PC-3 (cell line): ENCODE results near the gene GPS1. TPM values are rescaled to one million over a fixed set of nuclear protein-coding genes. Genes with fewer than 3 reads are reported as not detected.

Source experiments
- ATAC-seq: fragments of 200-7000 bp; cut with Tn5 transposase; 2 replicates; pipeline ENCODE4 v1.9.1; 2020; ENCODE audit warnings: mild to moderate bottlenecking, moderate library complexity
- BruUV-seq: library from RNA; stranded (reverse); fragments of 400-500 nt; replicated peaks from 2 replicates; lab custom pipeline; 2021; lab: Mats Ljungman, UMichigan
- CTCF ChIA-PET: fragments of 300-600 bp; sonication (Branson Sonifier 250); formaldehyde crosslinking; loops from one replicate; lab custom pipeline; 2022; ENCODE audit warnings: antibody characterized with exemption; lab: Charles Lee
- POLR2A ChIA-PET: fragments of 300-600 bp; sonication (Branson Sonifier 250); formaldehyde crosslinking; loops from one replicate; lab custom pipeline; 2022; ENCODE audit warnings: antibody characterized with exemption; ENCODE audit not compliant: unreplicated experiment; lab: Charles Lee
- DNase-seq: peaks from one replicate; pipeline ENCODE4 v3.0.0-alpha.2; 2015
- H2AFZ ChIP-seq: fragments of 300-600 bp; sonication (generic); 2 replicates; pipeline ENCODE4 v1.6.0; 2016; ENCODE audit warnings: antibody characterized with exemption, low read length
- H3F3A ChIP-seq: fragments of 300-600 bp; sonication (generic); one replicate; pipeline ENCODE4 v1.6.0; 2017; ENCODE audit warnings: antibody characterized with exemption, low read length, control low read depth, mild to moderate bottlenecking; ENCODE audit not compliant: unreplicated experiment
- H3K27ac ChIP-seq: fragments of 300-600 bp; sonication (generic); 2 replicates; pipeline ENCODE4 v1.5.1; 2016; ENCODE audit warnings: mild to moderate bottlenecking, low read length
- H3K27me3 ChIP-seq: fragments of 300-600 bp; sonication (generic); 2 replicates; pipeline ENCODE4 v1.6.1; 2016; ENCODE audit warnings: low read length, mixed read lengths
- H3K36me3 ChIP-seq: fragments of 300-600 bp; sonication (generic); 2 replicates; pipeline ENCODE4 v1.6.1; 2016; ENCODE audit warnings: low read depth, mixed run types, low read length, mixed read lengths
- H3K4me1 ChIP-seq: fragments of 300-600 bp; sonication (generic); 2 replicates; pipeline ENCODE4 v1.5.1; 2016; ENCODE audit warnings: low read length; ENCODE audit not compliant: insufficient read depth
- H3K4me2 ChIP-seq: fragments of 300-600 bp; sonication (generic); 2 replicates; pipeline ENCODE4 v1.6.0; 2016; ENCODE audit warnings: low read length
- H3K4me3 ChIP-seq: fragments of 300-600 bp; sonication (generic); 2 replicates; pipeline ENCODE4 v1.5.1; 2016; ENCODE audit warnings: mild to moderate bottlenecking, low read length, mixed read lengths
- H3K79me2 ChIP-seq: fragments of 300-600 bp; sonication (generic); 2 replicates; pipeline ENCODE4 v1.6.1; 2017; ENCODE audit warnings: low read length, mixed read lengths
- H3K9ac ChIP-seq: fragments of 300-600 bp; sonication (generic); 2 replicates; pipeline ENCODE4 v1.6.0; 2016; ENCODE audit warnings: mild to moderate bottlenecking, low read length
- H3K9me2 ChIP-seq: fragments of 300-600 bp; sonication (generic); replicated peaks from 2 replicates; pipeline ENCODE4 v1.6.1; 2016; ENCODE audit warnings: mixed run types, low read length, mixed read lengths
- H3K9me3 ChIP-seq: fragments of 300-600 bp; sonication (generic); 2 replicates; pipeline ENCODE4 v1.6.1; 2016; ENCODE audit warnings: low read length, mixed read lengths
- H4K20me1 ChIP-seq: fragments of 300-600 bp; sonication (generic); 2 replicates; pipeline ENCODE4 v1.6.1; 2016; ENCODE audit warnings: low read length, mixed read lengths
- CTCF ChIP-seq: fragments of 300-600 bp; sonication (generic); conservative IDR thresholded peaks from 2 replicates; pipeline ENCODE4 v1.5.1; 2017; ENCODE audit warnings: antibody characterized with exemption, low read depth, mild to moderate bottlenecking, low read length
- EZH2 ChIP-seq: fragments of 300-600 bp; sonication (generic); IDR thresholded peaks from one replicate; pipeline ENCODE4 v1.6.1; 2017; ENCODE audit warnings: antibody characterized with exemption, mild to moderate bottlenecking, low read length; ENCODE audit not compliant: unreplicated experiment
- EZH2phosphoT487 ChIP-seq: fragments of 300-600 bp; sonication (generic); IDR thresholded peaks from 2 replicates; pipeline ENCODE4 v1.6.1; 2018; ENCODE audit warnings: mild to moderate bottlenecking, antibody characterized with exemption, low read length, borderline replicate concordance
- intact Hi-C: fragments of 100-400 bp; cut with micrococcal nuclease; formaldehyde crosslinking; loops from 2 replicates; pipeline ENCODE4 v1.9.0; 2023
- total RNA-seq: library from RNA; depleted of rRNA; stranded (reverse); fragments of >200 nt; gene quantifications from 2 replicates; pipeline ENCODE4 v1.2.3, GENCODE V29; 2014

Gene GPS1
- total RNA-seq, 1 experiment from 2014 or later, result 240 TPM

GRCh38 chr17:82030470-82031302 is 21.0 kb upstream of the GPS1 start:
- H3K4me3 ChIP-seq, result peak overlapping the region; percentile 79
- H3K4me2 ChIP-seq, result peak overlapping the region; percentile 94
- H3K36me3 ChIP-seq, result no peaks in the 10 kb centered on the region
- ChIA-PET POLR2A (interaction anchor here (0.6 kb wide), 1 partner anchor 172 kb away, joined by 4 read pairs; no protein-coding TSS in a partner anchor), CTCF (interaction anchor here (0.6 to 0.7 kb wide), 6 partner anchors 9 to 212 kb away, joined by 3 to 4 read pairs (median 3); no protein-coding TSS in a partner anchor)
- H3K9me3 ChIP-seq, result no peaks in the 10 kb centered on the region
- DNase-seq, result peak; percentile 88
- peak overlapping the region; percentile 47 for H3K9ac ChIP-seq
- peak; percentile 66 for ATAC-seq
- H4K20me1 ChIP-seq, result no peaks in the 10 kb centered on the region; the same call in 1 of the 2 replicates
- TF ChIP-seq EZH2phosphoT487, result no peak
- TF ChIP-seq CTCF, result peak; percentile 73
- H3K79me2 ChIP-seq, result peaks cover 3% of the 10 kb centered on the region
- H2AFZ ChIP-seq, result peak overlapping the region; percentile 88
- peaks cover 14% of the 10 kb centered on the region for H3K4me1 ChIP-seq
- H3K9me2 ChIP-seq, result no peaks in the 10 kb centered on the region
- no TSS peak for BruUV-seq
- no peaks in the 10 kb centered on the region for H3F3A ChIP-seq
- peak overlapping the region; percentile 23 for H3K27ac ChIP-seq
- H3K27me3 ChIP-seq, result no peaks in the 10 kb centered on the region
- intact Hi-C loops, result no loop called here

DNA sequence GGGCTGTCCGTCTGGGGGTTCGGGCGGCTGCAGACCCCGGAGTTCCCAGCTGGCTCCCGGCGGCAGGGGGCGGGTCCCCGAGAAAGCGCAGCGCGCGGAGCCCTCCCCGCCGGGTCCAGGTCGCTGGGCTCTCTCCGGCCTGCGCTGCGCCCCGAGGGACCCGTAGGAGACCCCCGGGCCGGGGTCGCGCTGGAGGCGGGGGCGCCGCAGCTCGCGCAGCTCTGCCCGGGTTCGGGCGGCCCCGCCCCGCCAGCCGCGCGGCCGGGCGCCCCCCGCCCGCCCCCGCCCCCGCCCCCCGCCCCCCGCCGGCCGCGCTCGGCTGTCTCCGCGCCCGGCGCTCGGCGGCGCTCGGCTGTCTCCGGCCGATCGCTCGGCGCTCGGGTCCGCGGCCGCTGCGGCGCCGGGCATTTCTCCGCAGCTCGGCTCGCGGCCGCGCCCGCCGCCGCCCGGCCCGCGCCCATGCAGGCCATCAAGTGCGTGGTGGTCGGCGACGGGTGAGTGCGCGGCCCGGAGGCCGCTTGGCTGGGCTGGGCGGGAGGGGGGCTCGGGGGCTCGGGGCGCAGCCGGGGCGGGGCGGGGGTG is 20.3 kb upstream of the GPS1 start, which contains the start of gene RAC3:
Gene RAC3, plus strand, starts transcription at position 376 of the 582 bp plus-strand sequence. Its CDS starts 84 bp downstream, at position 460.
- H3K27me3 ChIP-seq, result no peaks in the 10 kb centered on the region
- peak within 1 kb of the TSS; percentile 94 for H3K4me2 ChIP-seq
- POLR2A ChIA-PET, result interaction anchor here (0.6 kb wide), 1 partner anchor 265 kb away, joined by 5 read pairs; no protein-coding TSS in a partner anchor
- TF ChIP-seq EZH2phosphoT487 (no peak), CTCF (no peak), EZH2 (no peak)
- BruUV-seq, result no TSS peak
- peak within 1 kb of the TSS; percentile 88 for H2AFZ ChIP-seq
- peak within 1 kb of the TSS; percentile 47 for H3K9ac ChIP-seq
- H4K20me1 ChIP-seq, result peaks cover 3% of the 10 kb centered on the region; the same call in 1 of the 2 replicates
- H3F3A ChIP-seq, result no peaks in the 10 kb centered on the region
- H3K36me3 ChIP-seq, result no peaks in the 10 kb centered on the region
- peaks cover 21% of the 10 kb centered on the region for H3K4me1 ChIP-seq
- H3K9me3 ChIP-seq, result no peaks in the 10 kb centered on the region
- peak within 1 kb of the TSS; percentile 79 for H3K4me3 ChIP-seq
- ATAC-seq, result peak; percentile 58
- peak within 1 kb of the TSS; percentile 23 for H3K27ac ChIP-seq
- DNase-seq, result peak; percentile 58
- CTCF ChIA-PET, result no interaction called here
- intact Hi-C loops, result no loop called here
- H3K9me2 ChIP-seq, result no peaks in the 10 kb centered on the region
- peaks cover 11% of the 10 kb centered on the region for H3K79me2 ChIP-seq
